CD8-positive, alpha-beta memory T cell (primary cell): ENCODE results near the gene AHRR. TPM values are rescaled to one million over a fixed set of nuclear protein-coding genes. Genes with fewer than 3 reads are reported as not detected.
A peak's percentile ranks its signal among the peaks of the same experiment; 100 is the strongest.

Source experiments
- CTCF ChIA-PET: fragments of 350-600 bp; sonication (Branson Sonifier 250); formaldehyde crosslinking; loops from one replicate; lab custom pipeline; 2021; ENCODE audit warnings: antibody characterized with exemption; lab: Charles Lee
- POLR2A ChIA-PET: fragments of 350-600 bp; sonication (Branson Sonifier 250); formaldehyde crosslinking; loops from one replicate; lab custom pipeline; 2021; ENCODE audit warnings: antibody characterized with exemption; lab: Charles Lee
- DNase-seq, 5 donors: peaks; one replicate each; pipeline versions ENCODE4 v3.0.0 to v3.0.0-alpha.2; 2020 to 2022; ENCODE audit warnings: mixed read lengths in 1 of 5
- H3K27ac ChIP-seq: one replicate; pipeline ENCODE4 v1.7.0; 2013; ENCODE audit warnings: low read depth, mild to moderate bottlenecking, low read length, moderate library complexity
- H3K27me3 ChIP-seq: 2 replicates; pipeline ENCODE4 v1.7.0; 2013; ENCODE audit warnings: low read length, mild to moderate bottlenecking; ENCODE audit not compliant: insufficient read depth, poor library complexity, severe bottlenecking
- H3K36me3 ChIP-seq: 2 replicates; pipeline ENCODE4 v1.7.0; 2013; ENCODE audit warnings: mild to moderate bottlenecking, low read length, moderate library complexity; ENCODE audit not compliant: insufficient read depth
- H3K4me1 ChIP-seq: 2 replicates; pipeline ENCODE4 v1.7.0; 2013; ENCODE audit warnings: mild to moderate bottlenecking, low read length, moderate library complexity; ENCODE audit not compliant: insufficient read depth
- H3K4me3 ChIP-seq: 2 replicates; pipeline ENCODE4 v1.7.0; 2013; ENCODE audit warnings: mild to moderate bottlenecking, low read length
- H3K9me3 ChIP-seq: 2 replicates; pipeline ENCODE4 v1.7.0; 2013; ENCODE audit warnings: mild to moderate bottlenecking, low read length
- H3K27ac Mint-ChIP-seq, 8 donors: one replicate each; pipeline ENCODE4 v1.8.0; 2020 to 2021; ENCODE audit warnings: mixed read lengths in 8 of 8, mild to moderate bottlenecking in 6 of 8, inconsistent platforms in 3 of 8, moderate library complexity in 3 of 8
- H3K27me3 Mint-ChIP-seq, 2 donors: one replicate each; pipeline ENCODE4 v1.8.0; 2020 to 2021; ENCODE audit warnings: mixed read lengths in 2 of 2, mild to moderate bottlenecking in 1 of 2, moderate library complexity in 1 of 2
- H3K36me3 Mint-ChIP-seq, 3 donors: one replicate each; pipeline ENCODE4 v1.8.0; 2020 to 2021; ENCODE audit warnings: mixed read lengths in 3 of 3, inconsistent platforms in 1 of 3, mild to moderate bottlenecking in 1 of 3
- H3K4me1 Mint-ChIP-seq, 3 donors: one replicate each; pipeline ENCODE4 v1.8.0; 2020 to 2021; ENCODE audit warnings: mixed read lengths in 3 of 3, inconsistent platforms in 1 of 3, mild to moderate bottlenecking in 1 of 3
- H3K4me3 Mint-ChIP-seq, 7 donors: one replicate each; pipeline ENCODE4 v1.8.0; 2020 to 2021; ENCODE audit warnings: mixed read lengths in 7 of 7, mild to moderate bottlenecking in 6 of 7, moderate library complexity in 4 of 7, inconsistent platforms in 2 of 7
- H3K9me3 Mint-ChIP-seq, 5 donors: one replicate each; pipeline ENCODE4 v1.8.0; 2020 to 2022; ENCODE audit warnings: mixed read lengths in 5 of 5, mild to moderate bottlenecking in 3 of 5, moderate library complexity in 2 of 5, inconsistent platforms in 1 of 5
- polyA plus RNA-seq: library from polyadenylated mRNA; unstranded; fragments of 300-500 nt; fragmentation: Illumina TruSeq; gene quantifications from one replicate; pipeline ENCODE4 v1.2.3, GENCODE V29; 2021
- total RNA-seq, 2 experiments: library from RNA; stranded (reverse); gene quantifications; one replicate each; pipeline ENCODE4 v1.2.3, GENCODE V29; 2021

AHRR gene
- total and polyA plus RNA-seq, 3 experiments from 2014 or later, result 31.7 to 38.2 TPM; not detected in 1

GRCh38 chr5:324736-325612, 3.5 kb downstream of the AHRR start:
- H3K27me3 Mint-ChIP-seq, result peaks cover 33 to 40% of the 10 kb centered on the region in 2 donors
- ChIA-PET POLR2A (no interaction called here), CTCF (no interaction called here)
- Histone ChIP-seq H3K27me3 (peaks cover 8% of the 10 kb centered on the region), H3K27ac (no peak overlapping the region), H3K4me3 (no peak overlapping the region), H3K9me3 (no peaks in the 10 kb centered on the region), H3K36me3 (no peaks in the 10 kb centered on the region), H3K4me1 (no peaks in the 10 kb centered on the region)
- no peak overlapping the region for H3K27ac Mint-ChIP-seq
- no peaks in the 10 kb centered on the region for H3K36me3 Mint-ChIP-seq
- H3K4me1 Mint-ChIP-seq, result peaks cover 0 to 16% (median 2%) of the 10 kb centered on the region in 3 donors
- H3K4me3 Mint-ChIP-seq, result no peak overlapping the region
- no peaks in the 10 kb centered on the region for H3K9me3 Mint-ChIP-seq
- DNase-seq, result no peak

- H3K4me1 Mint-ChIP-seq, result peaks cover 0 to 8% (median 0%) of the 10 kb centered on the region in 3 donors
- Histone ChIP-seq H3K9me3 (no peaks in the 10 kb centered on the region), H3K4me1 (no peaks in the 10 kb centered on the region), H3K27me3 (peaks cover 8% of the 10 kb centered on the region), H3K27ac (no peak overlapping the region), H3K36me3 (no peaks in the 10 kb centered on the region), H3K4me3 (no peak overlapping the region)
- ChIA-PET POLR2A (no interaction called here), CTCF (no interaction called here)
- no peaks in the 10 kb centered on the region for H3K36me3 Mint-ChIP-seq
- H3K27me3 Mint-ChIP-seq, result peaks cover 27 to 34% of the 10 kb centered on the region in 2 donors
- no peak overlapping the region for H3K27ac Mint-ChIP-seq
- no peaks in the 10 kb centered on the region for H3K9me3 Mint-ChIP-seq
- no peak for DNase-seq
- H3K4me3 Mint-ChIP-seq, result no peak overlapping the region
These were observed 4.6 kb downstream of the AHRR start for GRCh38 chr5:326109-326508.

GRCh38 chr5:329121-329735, 7.7 kb downstream of the AHRR start:
- DNase-seq, result no peak
- H3K9me3 ChIP-seq, result no peaks in the 10 kb centered on the region
- ChIA-PET CTCF (no interaction called here), POLR2A (no interaction called here)
- peaks cover 19 to 24% of the 10 kb centered on the region in 2 donors for H3K27me3 Mint-ChIP-seq
- no peaks in the 10 kb centered on the region for H3K27me3 ChIP-seq
- H3K36me3 ChIP-seq, result no peaks in the 10 kb centered on the region
- no peaks in the 10 kb centered on the region for H3K36me3 Mint-ChIP-seq
- no peak overlapping the region for H3K4me3 Mint-ChIP-seq
- no peaks in the 10 kb centered on the region for H3K9me3 Mint-ChIP-seq
- H3K4me1 Mint-ChIP-seq, result peaks cover 3 to 18% (median 13%) of the 10 kb centered on the region in 3 donors
- H3K4me3 ChIP-seq, result no peak overlapping the region
- no peak overlapping the region for H3K27ac Mint-ChIP-seq
- H3K27ac ChIP-seq, result no peak overlapping the region
- H3K4me1 ChIP-seq, result no peaks in the 10 kb centered on the region

- Mint-ChIP-seq H3K4me3 (no peak overlapping the region), H3K27ac (no peak overlapping the region), H3K36me3 (no peaks in the 10 kb centered on the region), H3K4me1 (peaks cover 6 to 24% (median 16%) of the 10 kb centered on the region in 3 donors), H3K27me3 (peaks cover 19 to 24% of the 10 kb centered on the region in 2 donors), H3K9me3 (no peaks in the 10 kb centered on the region)
- CTCF ChIA-PET, result no interaction called here
- Histone ChIP-seq H3K36me3 (no peaks in the 10 kb centered on the region), H3K4me1 (no peaks in the 10 kb centered on the region), H3K27me3 (no peaks in the 10 kb centered on the region), H3K27ac (no peak overlapping the region), H3K9me3 (no peaks in the 10 kb centered on the region), H3K4me3 (no peak overlapping the region)
- POLR2A ChIA-PET, result no interaction called here
- DNase-seq, result no peak
These were observed 8.3 kb downstream of the AHRR start for GRCh38 chr5:329768-330167.

- Histone ChIP-seq H3K27me3 (no peaks in the 10 kb centered on the region), H3K4me1 (no peaks in the 10 kb centered on the region), H3K36me3 (no peaks in the 10 kb centered on the region), H3K4me3 (no peak overlapping the region), H3K27ac (no peak overlapping the region), H3K9me3 (no peaks in the 10 kb centered on the region)
- H3K4me1 Mint-ChIP-seq, result peaks cover 7 to 36% (median 30%) of the 10 kb centered on the region in 3 donors
- POLR2A ChIA-PET, result no interaction called here
- H3K36me3 Mint-ChIP-seq, result no peaks in the 10 kb centered on the region
- no peak overlapping the region for H3K4me3 Mint-ChIP-seq
- H3K27ac Mint-ChIP-seq, result no peak overlapping the region
- CTCF ChIA-PET, result no interaction called here
- H3K9me3 Mint-ChIP-seq, result no peaks in the 10 kb centered on the region
- no peak for DNase-seq
- H3K27me3 Mint-ChIP-seq, result peaks cover 11 to 13% of the 10 kb centered on the region in 2 donors
These were observed 11.3 kb downstream of the AHRR start for GRCh38 chr5:332843-333242.

GRCh38 chr5:333945-334344, 12.4 kb downstream of the AHRR start:
- no peak for DNase-seq
- ChIA-PET CTCF (no interaction called here), POLR2A (no interaction called here)
- no peak overlapping the region for H3K27ac ChIP-seq
- no peaks in the 10 kb centered on the region for H3K9me3 ChIP-seq
- no peaks in the 10 kb centered on the region for H3K27me3 ChIP-seq
- Mint-ChIP-seq H3K4me1 (peaks cover 7 to 36% (median 30%) of the 10 kb centered on the region in 3 donors), H3K27ac (no peak overlapping the region), H3K27me3 (peaks cover 5 to 7% of the 10 kb centered on the region in 2 donors), H3K4me3 (no peak overlapping the region), H3K9me3 (no peaks in the 10 kb centered on the region), H3K36me3 (no peaks in the 10 kb centered on the region)
- H3K36me3 ChIP-seq, result no peaks in the 10 kb centered on the region
- no peak overlapping the region for H3K4me3 ChIP-seq
- H3K4me1 ChIP-seq, result no peaks in the 10 kb centered on the region

- Mint-ChIP-seq H3K36me3 (no peaks in the 10 kb centered on the region), H3K9me3 (no peaks in the 10 kb centered on the region), H3K4me1 (peaks cover 7 to 36% (median 30%) of the 10 kb centered on the region in 3 donors), H3K27me3 (peaks cover 4 to 8% of the 10 kb centered on the region in 2 donors), H3K27ac (peak overlapping the region in 1 of 8 donors; percentile 77), H3K4me3 (peak overlapping the region in 2 of 7 donors; percentile 14 to 37)
- Histone ChIP-seq H3K27ac (no peak overlapping the region), H3K36me3 (no peaks in the 10 kb centered on the region), H3K27me3 (no peaks in the 10 kb centered on the region), H3K4me1 (no peaks in the 10 kb centered on the region), H3K4me3 (no peak overlapping the region), H3K9me3 (no peaks in the 10 kb centered on the region)
- CTCF ChIA-PET, result no interaction called here
- POLR2A ChIA-PET, result no interaction called here
- no peak for DNase-seq
These were observed 13.6 kb downstream of the AHRR start for GRCh38 chr5:334903-335739.

- Mint-ChIP-seq H3K27me3 (peaks cover 4 to 9% of the 10 kb centered on the region in 2 donors), H3K4me1 (peaks cover 7 to 36% (median 30%) of the 10 kb centered on the region in 3 donors), H3K27ac (no peak overlapping the region), H3K36me3 (no peaks in the 10 kb centered on the region), H3K9me3 (no peaks in the 10 kb centered on the region), H3K4me3 (no peak overlapping the region)
- no peaks in the 10 kb centered on the region for H3K36me3 ChIP-seq
- no peaks in the 10 kb centered on the region for H3K9me3 ChIP-seq
- ChIA-PET CTCF (no interaction called here), POLR2A (no interaction called here)
- DNase-seq, result no peak
- H3K27ac ChIP-seq, result no peak overlapping the region
- H3K27me3 ChIP-seq, result no peaks in the 10 kb centered on the region
- H3K4me1 ChIP-seq, result no peaks in the 10 kb centered on the region
- H3K4me3 ChIP-seq, result no peak overlapping the region
These were observed 14.2 kb downstream of the AHRR start for GRCh38 chr5:335740-336038.
